ENCODE data around the gene SHC2. TPM values are rescaled to one million over a fixed set of nuclear protein-coding genes. Genes with fewer than 3 reads are reported as not detected.

SHC2 gene
- total and polyA plus RNA-seq, 9 of the 15 experiments (the other 6 are each of a cell fraction or from before 2014, with no cell fraction given), result 0.14 to 0.36 (median 0.17) TPM; not detected in 5

DNA sequence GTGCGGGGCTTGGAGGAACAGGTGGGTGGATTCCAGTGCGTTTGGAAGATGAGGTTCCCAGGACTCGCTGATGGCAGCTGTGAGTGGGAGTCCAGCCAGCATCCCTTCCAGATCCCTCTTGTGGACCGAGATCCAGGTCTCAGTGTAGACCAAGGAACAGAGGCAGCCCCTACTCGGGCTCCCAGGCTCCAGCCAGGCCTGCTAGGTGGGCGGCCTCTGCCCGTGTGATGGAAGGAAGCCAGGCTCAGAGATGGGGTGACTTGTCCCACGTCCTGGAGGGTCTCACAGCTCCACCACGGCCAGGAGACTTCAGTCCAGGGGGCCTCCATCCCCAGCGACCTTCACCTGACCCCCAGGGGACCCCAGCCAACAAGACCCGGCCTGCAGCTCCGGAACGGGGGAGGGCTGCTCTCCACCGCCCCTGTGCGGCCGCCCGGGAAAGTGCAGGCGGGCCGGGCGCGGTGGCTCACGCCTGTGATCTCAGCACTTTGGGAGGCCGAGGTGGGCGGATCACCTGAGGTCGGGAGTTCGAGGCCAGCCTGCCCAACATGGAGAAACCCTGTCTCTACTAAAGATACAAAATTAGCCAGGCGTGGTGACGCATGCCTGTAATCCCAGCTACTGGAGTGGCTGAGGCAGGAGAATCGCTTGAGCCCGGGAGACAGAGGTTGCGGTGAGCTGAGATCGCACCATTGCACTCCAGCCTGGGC lies 34.7 kb upstream of the SHC2 start (continued):
- TF ChIP-seq, protein P1, sequence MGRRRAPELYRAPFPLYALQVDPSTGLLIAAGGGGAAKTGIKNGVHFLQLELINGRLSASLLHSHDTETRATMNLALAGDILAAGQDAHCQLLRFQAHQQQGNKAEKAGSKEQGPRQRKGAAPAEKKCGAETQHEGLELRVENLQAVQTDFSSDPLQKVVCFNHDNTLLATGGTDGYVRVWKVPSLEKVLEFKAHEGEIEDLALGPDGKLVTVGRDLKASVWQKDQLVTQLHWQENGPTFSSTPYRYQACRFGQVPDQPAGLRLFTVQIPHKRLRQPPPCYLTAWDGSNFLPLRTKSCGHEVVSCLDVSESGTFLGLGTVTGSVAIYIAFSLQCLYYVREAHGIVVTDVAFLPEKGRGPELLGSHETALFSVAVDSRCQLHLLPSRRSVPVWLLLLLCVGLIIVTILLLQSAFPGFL (CRISPR knock-in tag; IDR thresholded peaks at IDR 0.05), result no peak
- TF ChIP-seq MCM7 (IDR thresholded peaks at IDR 0.05) (no peak), TAL1 (IDR thresholded peaks at IDR 0.05) (no peak), PCBP2 (IDR thresholded peaks at IDR 0.05; ENCODE audit: low read depth, low read length, poor library complexity, severe bottlenecking) (no peak), MECOM (CRISPR knock-in tag; IDR thresholded peaks at IDR 0.05) (no peak), ZNF408 (CRISPR knock-in tag; IDR thresholded peaks at IDR 0.05; ENCODE audit: low read depth) (no peak), KLF16 (IDR thresholded peaks at IDR 0.05) (peak; percentile 54; the same call in 1 of the 2 replicates), ZNF224 (CRISPR knock-in tag; IDR thresholded peaks at IDR 0.05) (no peak), SMARCA5 (IDR thresholded peaks at IDR 0.05) (peak; percentile 79), ZNF668 (CRISPR knock-in tag; IDR thresholded peaks at IDR 0.05) (no peak), NRF1 (conservative IDR thresholded peaks at IDR 0.05 in 1 of 2, IDR thresholded peaks at IDR 0.05 in 1 of 2) (peak in 1 of 2 experiments; percentile 33; a peak in 1 of 4 replicates), NFXL1 (CRISPR knock-in tag; IDR thresholded peaks at IDR 0.05) (no peak), TBP (optimal IDR thresholded peaks at IDR 0.05; ENCODE audit: low read depth, low read length) (no peak), SP1 (CRISPR knock-in tag; IDR thresholded peaks at IDR 0.05) (peak; percentile 36; the same call in 1 of the 2 replicates), KLF6 (CRISPR knock-in tag; IDR thresholded peaks at IDR 0.05; ENCODE audit: borderline replicate concordance) (no peak), KLF13 (tag; IDR thresholded peaks at IDR 0.05; ENCODE audit: borderline replicate concordance, low read depth) (peak; percentile 83; the same call in 1 of the 2 replicates), PHF20 (IDR thresholded peaks at IDR 0.05; ENCODE audit: partially characterized antibody) (peak; percentile 50)
- TF ChIP-seq, protein P2, sequence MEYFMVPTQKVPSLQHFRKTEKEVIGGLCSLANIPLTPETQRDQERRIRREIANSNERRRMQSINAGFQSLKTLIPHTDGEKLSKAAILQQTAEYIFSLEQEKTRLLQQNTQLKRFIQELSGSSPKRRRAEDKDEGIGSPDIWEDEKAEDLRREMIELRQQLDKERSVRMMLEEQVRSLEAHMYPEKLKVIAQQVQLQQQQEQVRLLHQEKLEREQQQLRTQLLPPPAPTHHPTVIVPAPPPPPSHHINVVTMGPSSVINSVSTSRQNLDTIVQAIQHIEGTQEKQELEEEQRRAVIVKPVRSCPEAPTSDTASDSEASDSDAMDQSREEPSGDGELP (CRISPR knock-in tag; IDR thresholded peaks at IDR 0.05; ENCODE audit: borderline replicate concordance), result peak; percentile 69; the same call in 1 of the 2 replicates
- TF ChIP-seq, protein P3, sequence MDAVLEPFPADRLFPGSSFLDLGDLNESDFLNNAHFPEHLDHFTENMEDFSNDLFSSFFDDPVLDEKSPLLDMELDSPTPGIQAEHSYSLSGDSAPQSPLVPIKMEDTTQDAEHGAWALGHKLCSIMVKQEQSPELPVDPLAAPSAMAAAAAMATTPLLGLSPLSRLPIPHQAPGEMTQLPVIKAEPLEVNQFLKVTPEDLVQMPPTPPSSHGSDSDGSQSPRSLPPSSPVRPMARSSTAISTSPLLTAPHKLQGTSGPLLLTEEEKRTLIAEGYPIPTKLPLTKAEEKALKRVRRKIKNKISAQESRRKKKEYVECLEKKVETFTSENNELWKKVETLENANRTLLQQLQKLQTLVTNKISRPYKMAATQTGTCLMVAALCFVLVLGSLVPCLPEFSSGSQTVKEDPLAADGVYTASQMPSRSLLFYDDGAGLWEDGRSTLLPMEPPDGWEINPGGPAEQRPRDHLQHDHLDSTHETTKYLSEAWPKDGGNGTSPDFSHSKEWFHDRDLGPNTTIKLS (IDR thresholded peaks at IDR 0.05; ENCODE audit: borderline replicate concordance, low read depth), result no peak
- TF ChIP-seq, protein P4, sequence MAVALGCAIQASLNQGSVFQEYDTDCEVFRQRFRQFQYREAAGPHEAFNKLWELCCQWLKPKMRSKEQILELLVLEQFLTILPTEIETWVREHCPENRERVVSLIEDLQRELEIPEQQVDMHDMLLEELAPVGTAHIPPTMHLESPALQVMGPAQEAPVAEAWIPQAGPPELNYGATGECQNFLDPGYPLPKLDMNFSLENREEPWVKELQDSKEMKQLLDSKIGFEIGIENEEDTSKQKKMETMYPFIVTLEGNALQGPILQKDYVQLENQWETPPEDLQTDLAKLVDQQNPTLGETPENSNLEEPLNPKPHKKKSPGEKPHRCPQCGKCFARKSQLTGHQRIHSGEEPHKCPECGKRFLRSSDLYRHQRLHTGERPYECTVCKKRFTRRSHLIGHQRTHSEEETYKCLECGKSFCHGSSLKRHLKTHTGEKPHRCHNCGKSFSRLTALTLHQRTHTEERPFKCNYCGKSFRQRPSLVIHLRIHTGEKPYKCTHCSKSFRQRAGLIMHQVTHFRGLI (CRISPR knock-in tag; IDR thresholded peaks at IDR 0.05), result no peak
- TF ChIP-seq, protein P5, sequence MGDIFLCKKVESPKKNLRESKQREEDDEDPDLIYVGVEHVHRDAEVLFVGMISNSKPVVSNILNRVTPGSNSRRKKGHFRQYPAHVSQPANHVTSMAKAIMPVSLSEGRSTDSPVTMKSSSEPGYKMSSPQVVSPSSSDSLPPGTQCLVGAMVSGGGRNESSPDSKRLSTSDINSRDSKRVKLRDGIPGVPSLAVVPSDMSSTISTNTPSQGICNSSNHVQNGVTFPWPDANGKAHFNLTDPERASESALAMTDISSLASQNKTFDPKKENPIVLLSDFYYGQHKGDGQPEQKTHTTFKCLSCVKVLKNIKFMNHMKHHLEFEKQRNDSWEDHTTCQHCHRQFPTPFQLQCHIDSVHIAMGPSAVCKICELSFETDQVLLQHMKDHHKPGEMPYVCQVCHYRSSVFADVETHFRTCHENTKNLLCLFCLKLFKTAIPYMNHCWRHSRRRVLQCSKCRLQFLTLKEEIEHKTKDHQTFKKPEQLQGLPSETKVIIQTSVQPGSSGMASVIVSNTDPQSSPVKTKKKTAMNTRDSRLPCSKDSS (IDR thresholded peaks at IDR 0.05; ENCODE audit: low read depth, partially characterized antibody), result peak; percentile 20

All from K562 (cell line).